MCF 10A (cell line): ENCODE measurements around the gene CORO2B. TPM values are rescaled to one million over a fixed set of nuclear protein-coding genes. Genes with fewer than 3 reads are reported as not detected.

Experiments used
- BruUV-seq: library from RNA; stranded (reverse); fragments of 400-500 nt; replicated peaks from 2 replicates; lab custom pipeline; 2021; lab: Mats Ljungman, UMichigan
- CTCF ChIA-PET: fragments of 300-600 bp; sonication (Branson Sonifier 250); formaldehyde crosslinking; extraction: SDS; loops from one replicate; lab custom pipeline; 2021; ENCODE audit warnings: antibody characterized with exemption, inconsistent platforms; lab: Yijun Ruan, JAX
- POLR2A ChIA-PET: fragments of 300-600, 350-650 bp; sonication (Branson Sonifier 250); formaldehyde crosslinking; extraction: SDS; loops from one replicate; lab custom pipeline; 2020; ENCODE audit warnings: antibody characterized with exemption, inconsistent platforms; lab: Yijun Ruan, JAX
- DNase-seq: peaks from one replicate; pipeline ENCODE4 v3.0.0-alpha.2; 2018; ENCODE audit not compliant: unreplicated experiment
- H3K27ac Mint-ChIP-seq: one replicate; pipeline ENCODE4 v1.8.0; 2022; ENCODE audit warnings: mild to moderate bottlenecking, low read depth, mixed read lengths; ENCODE audit not compliant: unreplicated experiment
- H3K27me3 Mint-ChIP-seq: one replicate; pipeline ENCODE4 v1.8.0; 2022; ENCODE audit warnings: mixed read lengths; ENCODE audit not compliant: insufficient read depth, unreplicated experiment
- H3K36me3 Mint-ChIP-seq: one replicate; pipeline ENCODE4 v1.8.0; 2022; ENCODE audit warnings: mild to moderate bottlenecking, moderate library complexity, mixed read lengths; ENCODE audit not compliant: insufficient read depth, unreplicated experiment
- H3K4me1 Mint-ChIP-seq: one replicate; pipeline ENCODE4 v1.8.0; 2022; ENCODE audit warnings: mixed read lengths; ENCODE audit not compliant: insufficient read depth, unreplicated experiment
- H3K4me3 Mint-ChIP-seq: one replicate; pipeline ENCODE4 v1.8.0; 2022; ENCODE audit warnings: mild to moderate bottlenecking, moderate library complexity, mixed read lengths; ENCODE audit not compliant: unreplicated experiment
- H3K9me3 Mint-ChIP-seq: one replicate; pipeline ENCODE4 v1.8.0; 2022; ENCODE audit warnings: mixed read lengths; ENCODE audit not compliant: unreplicated experiment
- CTCF ChIP-seq: fragments of 200-600 bp; IDR thresholded peaks from one replicate; pipeline ENCODE4 v1.8.0; 2022; ENCODE audit warnings: antibody characterized with exemption, mild to moderate bottlenecking; ENCODE audit not compliant: unreplicated experiment
- intact Hi-C: fragments of 100-400 bp; cut with micrococcal nuclease; formaldehyde crosslinking; loops from 2 replicates; pipeline ENCODE4 v1.14.1; 2022
- total RNA-seq: library from RNA; stranded (reverse); gene quantifications from 2 replicates; pipeline ENCODE4 v1.2.3, GENCODE V29; 2022

CORO2B gene
- total RNA-seq, 1 experiment from 2014 or later, result 0.79 TPM

DNA sequence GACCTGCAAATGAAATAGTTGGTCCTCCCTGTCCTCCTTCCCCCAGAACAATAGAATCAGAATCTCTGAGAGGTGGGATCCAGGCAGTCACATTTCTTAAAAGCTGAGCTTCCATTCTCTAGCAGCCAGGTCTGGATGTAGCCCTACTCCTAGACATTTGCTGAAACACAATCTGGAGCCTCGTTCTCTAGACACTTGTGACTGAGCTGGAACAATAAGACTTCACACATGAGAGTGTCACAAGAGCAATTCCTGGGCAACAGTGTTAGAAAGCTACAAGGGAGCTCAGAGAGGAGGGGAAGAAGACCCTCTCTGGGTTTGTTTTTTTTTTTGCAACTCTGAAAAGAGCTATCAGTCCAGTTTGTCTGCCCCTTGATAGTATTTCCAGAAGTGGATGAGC lies 14.5 kb downstream of the CORO2B start:
- no peak overlapping the region for H3K27ac Mint-ChIP-seq
- no peaks in the 10 kb centered on the region for H3K4me1 Mint-ChIP-seq
- ChIA-PET CTCF (interaction anchor here (0.6 kb wide), 1 partner anchor 32 kb away, joined by 3 read pairs; no protein-coding TSS in a partner anchor), POLR2A (interaction anchor here (0.7 kb wide), 1 partner anchor 10 kb away, joined by 3 read pairs; no protein-coding TSS in a partner anchor)
- no peaks in the 10 kb centered on the region for H3K9me3 Mint-ChIP-seq
- no TSS peak for BruUV-seq
- intact Hi-C loops, result no loop called here
- H3K36me3 Mint-ChIP-seq, result no peaks in the 10 kb centered on the region
- no peak for DNase-seq
- H3K27me3 Mint-ChIP-seq, result peaks cover 15% of the 10 kb centered on the region
- no peak for TF ChIP-seq CTCF
- H3K4me3 Mint-ChIP-seq, result no peak overlapping the region

- DNase-seq, result no peak
- intact Hi-C loops, result no loop called here
- POLR2A ChIA-PET, result interaction anchor here (0.7 kb wide), 1 partner anchor 10 kb away, joined by 3 read pairs; no protein-coding TSS in a partner anchor
- CTCF ChIA-PET, result interaction anchor here (0.6 to 1.5 kb wide), 2 partner anchors 80 to 331 kb away, joined by 3 to 5 read pairs; no protein-coding TSS in a partner anchor
- no TSS peak for BruUV-seq
- no peak for TF ChIP-seq CTCF
- no peak overlapping the region for H3K27ac Mint-ChIP-seq
- no peaks in the 10 kb centered on the region for H3K4me1 Mint-ChIP-seq
- H3K4me3 Mint-ChIP-seq, result no peak overlapping the region
- H3K36me3 Mint-ChIP-seq, result no peaks in the 10 kb centered on the region
- peaks cover 15% of the 10 kb centered on the region for H3K27me3 Mint-ChIP-seq
- H3K9me3 Mint-ChIP-seq, result no peaks in the 10 kb centered on the region
These were observed 15.2 kb downstream of the CORO2B start for GRCh38 chr15:68593828-68594532.

- H3K4me1 Mint-ChIP-seq, result no peaks in the 10 kb centered on the region
- H3K4me3 Mint-ChIP-seq, result no peak overlapping the region
- ChIA-PET CTCF (interaction anchor here (0.6 to 1.5 kb wide), 4 partner anchors 23 to 630 kb away, joined by 3 to 5 read pairs (median 3); no protein-coding TSS in a partner anchor), POLR2A (no interaction called here)
- H3K36me3 Mint-ChIP-seq, result no peaks in the 10 kb centered on the region
- DNase-seq, result no peak
- H3K9me3 Mint-ChIP-seq, result no peaks in the 10 kb centered on the region
- no TSS peak for BruUV-seq
- TF ChIP-seq CTCF, result no peak
- no peak overlapping the region for H3K27ac Mint-ChIP-seq
- intact Hi-C loops, result no loop called here
- H3K27me3 Mint-ChIP-seq, result peaks cover 15% of the 10 kb centered on the region
These were observed 15.9 kb downstream of the CORO2B start for GRCh38 chr15:68594533-68595259.

GRCh38 chr15:68595260-68595564 lies 16.4 kb downstream of the CORO2B start:
- no peak for DNase-seq
- CTCF ChIA-PET, result interaction anchor here (0.7 to 1.5 kb wide), 3 partner anchors 22 to 629 kb away, joined by 3 to 5 read pairs (median 3); no protein-coding TSS in a partner anchor
- Mint-ChIP-seq H3K27me3 (peaks cover 15% of the 10 kb centered on the region), H3K27ac (no peak overlapping the region), H3K36me3 (no peaks in the 10 kb centered on the region), H3K4me1 (no peaks in the 10 kb centered on the region), H3K4me3 (no peak overlapping the region), H3K9me3 (no peaks in the 10 kb centered on the region)
- intact Hi-C loops, result no loop called here
- BruUV-seq, result no TSS peak
- no peak for TF ChIP-seq CTCF
- POLR2A ChIA-PET, result no interaction called here
